Loucy (cell line): ENCODE measurements around the gene CD151.

Source experiments
- H2AFZ ChIP-seq: fragments of 200-600 bp; sonication (generic); 2 replicates; pipeline ENCODE4 v1.6.0; 2016; ENCODE audit warnings: antibody characterized with exemption, mild to moderate bottlenecking, low read length, moderate library complexity
- H3F3A ChIP-seq: fragments of 200-600 bp; 2 replicates; pipeline ENCODE4 v1.6.0; 2016; ENCODE audit warnings: antibody characterized with exemption, low read depth, mild to moderate bottlenecking
- H3K27me3 ChIP-seq: fragments of 200-600 bp; sonication (generic); 2 replicates; pipeline ENCODE4 v1.6.1; 2014; ENCODE audit warnings: low read length, mild to moderate bottlenecking; ENCODE audit not compliant: insufficient read depth, poor library complexity, severe bottlenecking
- H3K36me3 ChIP-seq: fragments of 200-600 bp; sonication (generic); 2 replicates; pipeline ENCODE4 v1.6.1; 2016; ENCODE audit warnings: low read length; ENCODE audit not compliant: insufficient read depth
- H3K4me1 ChIP-seq: fragments of 200-600 bp; sonication (generic); 2 replicates; pipeline ENCODE4 v1.5.1; 2014; ENCODE audit warnings: low read length, mild to moderate bottlenecking; ENCODE audit not compliant: insufficient read depth, poor library complexity, severe bottlenecking
- H3K4me2 ChIP-seq: fragments of 200-600 bp; sonication (generic); 2 replicates; pipeline ENCODE4 v1.6.0; 2014; ENCODE audit warnings: antibody characterized with exemption, low read length, low read depth, mild to moderate bottlenecking; ENCODE audit not compliant: poor library complexity, severe bottlenecking
- H3K4me3 ChIP-seq: fragments of 200-600 bp; sonication (generic); 2 replicates; pipeline ENCODE4 v1.5.1; 2014; ENCODE audit warnings: low read length, mild to moderate bottlenecking, mixed read lengths; ENCODE audit not compliant: poor library complexity, severe bottlenecking
- H3K79me2 ChIP-seq: fragments of 200-600 bp; sonication (generic); 2 replicates; pipeline ENCODE4 v1.6.1; 2014; ENCODE audit warnings: low read length; ENCODE audit not compliant: insufficient read depth
- H3K9ac ChIP-seq: fragments of 200-600 bp; sonication (generic); 2 replicates; pipeline ENCODE4 v1.6.0; 2014; ENCODE audit warnings: mild to moderate bottlenecking, low read depth, low read length, moderate library complexity; ENCODE audit not compliant: poor library complexity, severe bottlenecking
- H3K9me2 ChIP-seq: fragments of 200-600 bp; sonication (generic); replicated peaks from 2 replicates; pipeline ENCODE4 v1.6.1; 2016; ENCODE audit warnings: low read depth, low read length, mixed read lengths
- H3K9me3 ChIP-seq: fragments of 200-600 bp; sonication (generic); 2 replicates; pipeline ENCODE4 v1.6.1; 2014; ENCODE audit warnings: mild to moderate bottlenecking, antibody characterized with exemption, low read length, low read depth; ENCODE audit not compliant: insufficient read depth
- H4K20me1 ChIP-seq: fragments of 200-600 bp; sonication (generic); 2 replicates; pipeline ENCODE4 v1.6.0; 2014; ENCODE audit warnings: antibody characterized with exemption, low read length, mild to moderate bottlenecking; ENCODE audit not compliant: insufficient read depth, poor library complexity, severe bottlenecking
- CTCF ChIP-seq: fragments of 200-600 bp; sonication (generic); conservative IDR thresholded peaks from 2 replicates; pipeline ENCODE4 v1.5.1; 2014; ENCODE audit warnings: mild to moderate bottlenecking, antibody characterized with exemption, low read length
- EZH2phosphoT487 ChIP-seq: fragments of 200-600 bp; IDR thresholded peaks from 2 replicates; pipeline ENCODE4 v1.6.1; 2018; ENCODE audit warnings: antibody characterized with exemption, mild to moderate bottlenecking, moderate library complexity, borderline replicate concordance

The CD151 gene

DNA sequence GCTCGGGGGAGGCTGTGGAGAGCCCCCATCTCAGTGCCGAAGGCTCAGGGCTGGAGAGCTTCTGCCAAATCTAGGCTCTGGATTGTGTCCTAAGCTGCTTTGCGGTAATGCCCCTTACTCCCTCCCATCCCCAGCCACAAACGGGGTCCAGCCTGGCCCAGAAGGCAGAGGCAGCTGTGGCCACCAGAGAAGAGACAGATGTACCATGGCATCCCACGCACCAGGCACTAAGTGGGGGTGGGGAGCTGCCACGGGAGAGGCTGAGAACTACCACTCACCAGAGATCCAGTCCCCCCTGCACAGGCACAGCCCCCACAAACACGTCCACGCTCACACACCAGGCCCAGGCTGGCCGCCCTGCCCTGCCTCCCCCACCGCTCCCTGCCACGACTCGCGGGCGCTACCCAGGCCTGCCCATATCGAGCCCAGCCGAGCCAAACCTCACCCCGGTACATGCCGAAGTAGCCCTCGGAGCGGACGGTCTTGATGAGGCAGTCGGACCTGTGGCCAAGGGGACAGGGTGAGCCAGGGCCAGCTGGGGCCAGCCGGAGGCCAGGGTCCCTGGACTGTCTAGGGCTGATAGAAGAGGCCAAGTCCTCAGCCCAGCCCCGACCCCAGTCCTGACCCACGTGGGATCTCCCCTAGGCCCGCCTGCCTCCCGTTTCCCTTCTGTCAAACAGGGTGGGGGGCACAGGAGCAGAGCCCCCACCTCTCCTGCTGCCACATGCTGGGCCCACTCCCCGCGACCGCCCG is 38.6 kb upstream of the CD151 start:
- H3K4me3 ChIP-seq: peak overlapping the region; percentile 85
- no peaks in the 10 kb centered on the region for H3K36me3 ChIP-seq
- H3K4me1 ChIP-seq: peaks cover 17% of the 10 kb centered on the region
- no peaks in the 10 kb centered on the region for H3K9me3 ChIP-seq
- H2AFZ ChIP-seq: no peak overlapping the region
- H3K27me3 ChIP-seq: no peaks in the 10 kb centered on the region
- peaks cover 3% of the 10 kb centered on the region; the same call in 1 of the 2 replicates for H3F3A ChIP-seq
- H4K20me1 ChIP-seq: peaks cover 14% of the 10 kb centered on the region
- no peak overlapping the region for H3K9ac ChIP-seq
- TF ChIP-seq EZH2phosphoT487 (no peak), CTCF (no peak)
- H3K9me2 ChIP-seq: no peaks in the 10 kb centered on the region
- peak overlapping the region; percentile 100 for H3K4me2 ChIP-seq
- H3K79me2 ChIP-seq: peaks cover 19% of the 10 kb centered on the region; the same call in 1 of the 2 replicates

- Histone ChIP-seq H3K9me3 (no peaks in the 10 kb centered on the region), H3K9ac (peak overlapping the region; percentile 83), H2AFZ (no peak overlapping the region), H4K20me1 (peaks cover 14% of the 10 kb centered on the region), H3K79me2 (peaks cover 19% of the 10 kb centered on the region; the same call in 1 of the 2 replicates), H3K9me2 (no peaks in the 10 kb centered on the region), H3K4me3 (peak overlapping the region; percentile 85), H3F3A (peaks cover 3% of the 10 kb centered on the region; the same call in 1 of the 2 replicates), H3K4me2 (peak overlapping the region; percentile 100), H3K27me3 (no peaks in the 10 kb centered on the region), H3K4me1 (peaks cover 17% of the 10 kb centered on the region), H3K36me3 (no peaks in the 10 kb centered on the region)
- TF ChIP-seq EZH2phosphoT487 (no peak), CTCF (no peak)
Measured at GRCh38 chr11:794766-795633, 37.8 kb upstream of the CD151 start.

DNA sequence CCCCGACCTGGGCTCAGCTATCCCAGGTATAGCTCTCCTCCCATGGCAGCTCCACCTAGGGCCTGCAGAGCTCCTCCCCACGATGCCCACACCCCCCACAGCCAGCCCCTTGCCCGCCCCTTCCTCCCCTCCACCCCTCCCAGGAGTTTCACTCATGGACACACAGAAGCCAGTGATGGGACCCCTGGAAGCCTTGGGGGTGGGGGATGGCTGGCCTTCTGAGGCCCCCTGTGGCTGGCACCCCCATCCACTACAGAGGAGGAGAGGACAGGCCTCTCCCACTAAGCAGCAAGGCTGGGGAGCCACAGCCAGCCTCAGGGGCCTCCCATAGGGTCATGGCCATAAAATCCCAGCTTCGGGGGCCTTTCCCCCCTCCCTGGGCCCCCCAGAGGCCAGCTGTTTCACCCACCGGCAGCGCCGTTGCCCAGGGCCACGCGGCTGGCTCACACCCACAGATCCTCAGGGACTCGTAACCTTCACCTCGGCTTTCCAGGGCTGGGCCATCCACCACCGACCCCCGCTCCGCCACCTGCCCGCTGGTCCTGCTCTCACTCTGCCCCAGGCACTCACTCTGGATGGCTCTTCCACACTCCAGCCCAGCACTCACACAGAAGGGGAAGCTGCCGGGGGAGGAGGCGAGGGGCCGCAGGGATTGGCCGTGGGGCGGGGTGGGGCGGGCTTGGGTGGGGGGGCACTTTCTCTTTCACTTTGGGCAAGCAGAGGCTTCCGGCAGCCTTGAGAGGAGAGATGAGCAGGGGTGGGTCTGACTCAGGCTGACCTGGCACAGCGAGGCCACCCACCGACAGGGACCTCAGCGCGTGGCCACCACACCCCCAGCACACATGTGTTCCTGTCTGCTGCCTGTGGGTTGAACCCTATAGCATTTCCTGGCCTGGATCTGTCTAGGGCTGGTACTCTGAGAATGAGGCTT is 36.9 kb upstream of the CD151 start:
- peaks cover 14% of the 10 kb centered on the region for H4K20me1 ChIP-seq
- no peaks in the 10 kb centered on the region for H3K27me3 ChIP-seq
- no peak for TF ChIP-seq EZH2phosphoT487
- no peak for TF ChIP-seq CTCF
- H3K9ac ChIP-seq: peak overlapping the region; percentile 83
- no peak overlapping the region for H2AFZ ChIP-seq
- H3K9me2 ChIP-seq: no peaks in the 10 kb centered on the region
- H3K9me3 ChIP-seq: no peaks in the 10 kb centered on the region
- peak overlapping the region; percentile 85 for H3K4me3 ChIP-seq
- peaks cover 3% of the 10 kb centered on the region; the same call in 1 of the 2 replicates for H3F3A ChIP-seq
- peaks cover 19% of the 10 kb centered on the region; the same call in 1 of the 2 replicates for H3K79me2 ChIP-seq
- peaks cover 17% of the 10 kb centered on the region for H3K4me1 ChIP-seq
- no peaks in the 10 kb centered on the region for H3K36me3 ChIP-seq
- H3K4me2 ChIP-seq: peak overlapping the region; percentile 100
